Keratinocyte (primary cell): ENCODE results near the gene TFAP2B. TPM values are rescaled to one million over a fixed set of nuclear protein-coding genes. Genes with fewer than 3 reads are reported as not detected.

Source experiments
- DNase-seq: peaks from one replicate; pipeline ENCODE4 v3.0.0-alpha.2; 2011; ENCODE audit warnings: low read depth, missing footprints, low spot score
- FAIRE-seq: peaks from 2 replicates; lab custom pipeline; 2011; peaks lifted over from hg19 to GRCh38; lab: Jason Lieb, UNC
- H2AFZ ChIP-seq: 2 replicates; pipeline ENCODE4 v1.6.0; 2012; ENCODE audit warnings: low read length, control low read depth, inconsistent platforms; ENCODE audit not compliant: control insufficient read depth
- H3K27ac ChIP-seq: 2 replicates; pipeline ENCODE4 v1.5.1; 2011; ENCODE audit warnings: low read length; ENCODE audit not compliant: control insufficient read depth, insufficient read depth
- H3K27me3 ChIP-seq: 3 replicates; pipeline ENCODE4 v1.6.0; 2011; ENCODE audit warnings: low read length; ENCODE audit not compliant: control insufficient read depth, insufficient read depth; ENCODE audit errors: extremely low read depth
- H3K36me3 ChIP-seq, 2 experiments: 2 replicates in 1 of 2; 3 replicates in 1 of 2; pipeline ENCODE4 v1.5.1; 2011; ENCODE audit warnings: low read length in 2 of 2, mild to moderate bottlenecking in 1 of 2; ENCODE audit not compliant: control insufficient read depth in 2 of 2, insufficient read depth in 2 of 2; ENCODE audit errors: extremely low read depth in 1 of 2
- H3K4me1 ChIP-seq: 3 replicates; pipeline ENCODE4 v1.5.1; 2011; ENCODE audit warnings: low read length; ENCODE audit not compliant: control insufficient read depth, insufficient read depth; ENCODE audit errors: extremely low read depth
- H3K4me2 ChIP-seq: 3 replicates; pipeline ENCODE4 v1.6.0; 2011; ENCODE audit warnings: low read depth, low read length; ENCODE audit not compliant: control insufficient read depth, insufficient read depth; ENCODE audit errors: extremely low read depth
- H3K4me3 ChIP-seq, 3 experiments: fragments of 200-600 bp in 1 of 3; sonication (generic) in 1 of 3; 2 replicates in 2 of 3; 3 replicates in 1 of 3; pipeline ENCODE4 v1.5.1; 2011 to 2016; ENCODE audit warnings: low read length in 3 of 3, mild to moderate bottlenecking in 3 of 3, control low read depth in 2 of 3, inconsistent platforms in 1 of 3, low read depth in 1 of 3, mixed read lengths in 1 of 3, mixed run types in 1 of 3, moderate library complexity in 1 of 3; ENCODE audit not compliant: control insufficient read depth in 2 of 3, insufficient read depth in 2 of 3; ENCODE audit errors: extremely low read depth in 1 of 3
- H3K79me2 ChIP-seq: 2 replicates; pipeline ENCODE4 v1.6.0; 2012; ENCODE audit warnings: low read length; ENCODE audit not compliant: control insufficient read depth, insufficient read depth
- H3K9ac ChIP-seq: 3 replicates; pipeline ENCODE4 v1.6.0; 2011; ENCODE audit warnings: low read length; ENCODE audit not compliant: control insufficient read depth, insufficient read depth; ENCODE audit errors: extremely low read depth
- H3K9me1 ChIP-seq: 3 replicates; pipeline ENCODE4 v1.6.0; 2011; ENCODE audit warnings: low read length; ENCODE audit not compliant: control insufficient read depth, insufficient read depth; ENCODE audit errors: extremely low read depth
- H3K9me3 ChIP-seq: 2 replicates; pipeline ENCODE4 v1.5.1; 2012; ENCODE audit warnings: low read depth, low read length; ENCODE audit not compliant: control insufficient read depth
- H4K20me1 ChIP-seq: 3 replicates; pipeline ENCODE4 v1.6.0; 2011; ENCODE audit warnings: low read length; ENCODE audit not compliant: control insufficient read depth, insufficient read depth; ENCODE audit errors: extremely low read depth
- EZH2 ChIP-seq: IDR thresholded peaks from one replicate; pipeline ENCODE4 v1.6.1; 2012; ENCODE audit warnings: inconsistent platforms, mild to moderate bottlenecking, low read length, moderate library complexity
- dilution Hi-C: fragments of 300-500 bp; cut with MboI; formaldehyde crosslinking; loops from one replicate; pipeline ENCODE4 v1.7.0; 2020; ENCODE audit warnings: low sequenced_read_pairs; ENCODE audit not compliant: extremely low pct_ligation_motif_present
- polyA plus RNA-seq, 5 experiments: library from polyadenylated mRNA; depleted of rRNA in 3 of 5; stranded (reverse) in 3 of 5; stranded (forward) in 1 of 5; unstranded in 1 of 5; fragments of >200 nt; gene quantifications; 1 replicate in 1 of 5; 2 replicates in 3 of 5; 3 replicates in 1 of 5; pipeline versions ENCODE4 v1.2.1 to v1.2.3, GENCODE V29; 2011 to 2012; ENCODE audit warnings: missing spikeins in 2 of 5, low read depth in 1 of 5, low replicate concordance in 1 of 5
- TF ChIP-seq, protein P1 (sequence below), 3 experiments: IDR thresholded peaks in 1 of 3; conservative IDR thresholded peaks in 1 of 3; optimal IDR thresholded peaks in 1 of 3; 2 replicates in 2 of 3; 3 replicates in 1 of 3; pipeline versions ENCODE3 to v1.5.1; 2011; ENCODE audit warnings: low read length in 3 of 3, mild to moderate bottlenecking in 3 of 3, moderate library complexity in 2 of 3, control low read depth in 1 of 3, inconsistent platforms in 1 of 3; ENCODE audit not compliant: insufficient read depth in 2 of 3; ENCODE audit errors: extremely low read depth in 1 of 3

Gene TFAP2B
- polyA plus RNA-seq, 1 donor (not counting 4 experiments of a cell fraction or from before 2014, with no cell fraction given): 0.01 TPM

DNA sequence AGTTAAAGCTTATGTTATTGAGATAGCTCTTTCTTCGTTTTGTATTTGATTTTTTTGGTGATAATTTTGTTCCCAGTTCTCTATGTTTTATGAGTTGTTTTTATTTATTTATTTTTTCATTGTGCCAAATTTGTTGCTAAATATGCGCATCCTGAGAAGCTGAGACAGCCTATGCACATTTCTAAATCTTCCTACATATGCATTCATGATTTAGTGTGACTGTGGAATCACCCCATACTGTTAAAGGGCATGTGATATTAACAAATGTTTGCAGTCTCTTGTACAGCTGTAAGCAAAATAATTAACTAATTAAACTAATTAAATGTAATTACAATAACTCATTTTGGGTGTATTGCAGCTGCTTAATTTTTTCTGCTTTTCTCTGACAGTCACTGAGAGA lies 10.4 kb downstream of the TFAP2B start:
- H3K4me1 ChIP-seq: peaks cover 9% of the 10 kb centered on the region
- no peaks in the 10 kb centered on the region for H3K9me1 ChIP-seq
- no peak overlapping the region for H3K4me2 ChIP-seq
- no peak overlapping the region for H3K27ac ChIP-seq
- DNase-seq (no peak), FAIRE-seq (no peak)
- TF ChIP-seq, protein P1, sequence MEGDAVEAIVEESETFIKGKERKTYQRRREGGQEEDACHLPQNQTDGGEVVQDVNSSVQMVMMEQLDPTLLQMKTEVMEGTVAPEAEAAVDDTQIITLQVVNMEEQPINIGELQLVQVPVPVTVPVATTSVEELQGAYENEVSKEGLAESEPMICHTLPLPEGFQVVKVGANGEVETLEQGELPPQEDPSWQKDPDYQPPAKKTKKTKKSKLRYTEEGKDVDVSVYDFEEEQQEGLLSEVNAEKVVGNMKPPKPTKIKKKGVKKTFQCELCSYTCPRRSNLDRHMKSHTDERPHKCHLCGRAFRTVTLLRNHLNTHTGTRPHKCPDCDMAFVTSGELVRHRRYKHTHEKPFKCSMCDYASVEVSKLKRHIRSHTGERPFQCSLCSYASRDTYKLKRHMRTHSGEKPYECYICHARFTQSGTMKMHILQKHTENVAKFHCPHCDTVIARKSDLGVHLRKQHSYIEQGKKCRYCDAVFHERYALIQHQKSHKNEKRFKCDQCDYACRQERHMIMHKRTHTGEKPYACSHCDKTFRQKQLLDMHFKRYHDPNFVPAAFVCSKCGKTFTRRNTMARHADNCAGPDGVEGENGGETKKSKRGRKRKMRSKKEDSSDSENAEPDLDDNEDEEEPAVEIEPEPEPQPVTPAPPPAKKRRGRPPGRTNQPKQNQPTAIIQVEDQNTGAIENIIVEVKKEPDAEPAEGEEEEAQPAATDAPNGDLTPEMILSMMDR (optimal IDR thresholded peaks at IDR 0.05 in 1 of 3, IDR thresholded peaks at IDR 0.05 in 1 of 3, conservative IDR thresholded peaks at IDR 0.05 in 1 of 3; ENCODE audit: extremely low read depth in 1 of 3, insufficient read depth in 2 of 3, low read length in 3 of 3): no peak
- TF ChIP-seq EZH2: no peak
- no peak overlapping the region for H3K4me3 ChIP-seq
- H2AFZ ChIP-seq: no peak overlapping the region
- H3K9ac ChIP-seq: no peak overlapping the region
- peaks cover 16% of the 10 kb centered on the region for H3K27me3 ChIP-seq
- no peaks in the 10 kb centered on the region for H3K36me3 ChIP-seq
- H3K79me2 ChIP-seq: no peaks in the 10 kb centered on the region
- H3K9me3 ChIP-seq: no peaks in the 10 kb centered on the region
- dilution Hi-C loops: no loop called here
- H4K20me1 ChIP-seq: no peaks in the 10 kb centered on the region

DNA sequence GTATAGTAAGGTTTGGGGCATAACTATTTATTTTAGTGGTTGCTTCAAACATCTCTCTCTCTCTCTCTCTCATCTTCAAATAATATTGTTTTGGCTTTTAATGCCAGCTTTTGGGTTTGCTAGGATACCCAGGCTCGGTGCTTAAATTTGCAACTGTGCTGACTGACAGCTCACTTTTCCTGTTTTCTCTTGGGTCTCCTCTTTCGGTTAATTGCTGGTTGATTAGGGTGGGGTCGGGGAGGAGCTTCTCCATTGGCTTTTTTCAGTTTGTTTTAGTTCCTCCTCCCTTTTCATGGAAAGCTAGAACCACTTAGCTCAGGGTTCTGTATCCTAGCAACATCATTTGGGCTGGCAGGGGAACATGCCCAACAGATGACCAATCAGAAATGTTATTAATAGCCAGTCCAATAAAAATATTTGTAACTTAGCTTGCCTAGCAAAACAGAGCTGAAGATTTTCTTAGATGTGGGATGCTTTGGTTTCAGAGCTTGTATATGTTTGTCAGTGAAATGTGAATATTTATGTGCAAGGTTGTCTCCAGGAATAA lies 11.3 kb downstream of the TFAP2B start:
- TF ChIP-seq EZH2: no peak
- TF ChIP-seq, protein P1 (optimal IDR thresholded peaks at IDR 0.05 in 1 of 3, IDR thresholded peaks at IDR 0.05 in 1 of 3, conservative IDR thresholded peaks at IDR 0.05 in 1 of 3; ENCODE audit: extremely low read depth in 1 of 3, insufficient read depth in 2 of 3, low read length in 3 of 3): no peak
- no peak for DNase-seq
- Histone ChIP-seq H3K9me3 (no peaks in the 10 kb centered on the region), H3K4me3 (no peak overlapping the region), H3K9me1 (no peaks in the 10 kb centered on the region), H3K36me3 (no peaks in the 10 kb centered on the region), H3K4me2 (no peak overlapping the region), H4K20me1 (no peaks in the 10 kb centered on the region), H3K27ac (no peak overlapping the region), H3K4me1 (peaks cover 9% of the 10 kb centered on the region), H3K79me2 (no peaks in the 10 kb centered on the region), H3K9ac (no peak overlapping the region), H2AFZ (no peak overlapping the region), H3K27me3 (peaks cover 12% of the 10 kb centered on the region)
- FAIRE-seq: no peak
- dilution Hi-C loops: no loop called here
